Measurements from ENCODE around the gene TUBGCP6.

Gene TUBGCP6

GRCh38 chr22:50246242-50247175 is 1.7 kb upstream of the TUBGCP6 start:
- H3K27me3 ChIP-seq (ENCODE audit: control insufficient read depth, insufficient read depth, low read length) = no peaks in the 10 kb centered on the region
- no peaks in the 10 kb centered on the region for H3K36me3 ChIP-seq (ENCODE audit: control insufficient read depth, insufficient read depth, low read length)
- peaks cover 13% of the 10 kb centered on the region for H3K79me2 ChIP-seq
- no peak overlapping the region for H3K4me2 ChIP-seq (ENCODE audit: low read length)
- peaks cover 4% of the 10 kb centered on the region for H3K4me1 ChIP-seq
- H2AFZ ChIP-seq = no peak overlapping the region
- TF ChIP-seq CTCF (IDR thresholded peaks at IDR 0.05) = no peak
- H3K27ac ChIP-seq = no peak overlapping the region
- no peak overlapping the region for H3K4me3 ChIP-seq (ENCODE audit: low read depth, low read length)
- no peak overlapping the region for H3K9ac ChIP-seq
- H3K9me3 ChIP-seq (ENCODE audit: control insufficient read depth, low read length) = no peaks in the 10 kb centered on the region

GRCh38 chr22:50245214-50246072 is 620 bp upstream of the TUBGCP6 start:
- H2AFZ ChIP-seq = peak overlapping the region; percentile 89
- H3K4me3 ChIP-seq (ENCODE audit: low read depth, low read length) = peak overlapping the region; percentile 97
- no peaks in the 10 kb centered on the region for H3K27me3 ChIP-seq (ENCODE audit: control insufficient read depth, insufficient read depth, low read length)
- no peak for TF ChIP-seq CTCF (IDR thresholded peaks at IDR 0.05)
- peak overlapping the region; percentile 95 for H3K4me2 ChIP-seq (ENCODE audit: low read length)
- peaks cover 2% of the 10 kb centered on the region for H3K4me1 ChIP-seq
- peak overlapping the region; percentile 79 for H3K27ac ChIP-seq
- H3K9me3 ChIP-seq (ENCODE audit: control insufficient read depth, low read length) = no peaks in the 10 kb centered on the region
- H3K79me2 ChIP-seq = peaks cover 16% of the 10 kb centered on the region
- no peak overlapping the region for H3K9ac ChIP-seq
- no peaks in the 10 kb centered on the region for H3K36me3 ChIP-seq (ENCODE audit: control insufficient read depth, insufficient read depth, low read length)

DNA sequence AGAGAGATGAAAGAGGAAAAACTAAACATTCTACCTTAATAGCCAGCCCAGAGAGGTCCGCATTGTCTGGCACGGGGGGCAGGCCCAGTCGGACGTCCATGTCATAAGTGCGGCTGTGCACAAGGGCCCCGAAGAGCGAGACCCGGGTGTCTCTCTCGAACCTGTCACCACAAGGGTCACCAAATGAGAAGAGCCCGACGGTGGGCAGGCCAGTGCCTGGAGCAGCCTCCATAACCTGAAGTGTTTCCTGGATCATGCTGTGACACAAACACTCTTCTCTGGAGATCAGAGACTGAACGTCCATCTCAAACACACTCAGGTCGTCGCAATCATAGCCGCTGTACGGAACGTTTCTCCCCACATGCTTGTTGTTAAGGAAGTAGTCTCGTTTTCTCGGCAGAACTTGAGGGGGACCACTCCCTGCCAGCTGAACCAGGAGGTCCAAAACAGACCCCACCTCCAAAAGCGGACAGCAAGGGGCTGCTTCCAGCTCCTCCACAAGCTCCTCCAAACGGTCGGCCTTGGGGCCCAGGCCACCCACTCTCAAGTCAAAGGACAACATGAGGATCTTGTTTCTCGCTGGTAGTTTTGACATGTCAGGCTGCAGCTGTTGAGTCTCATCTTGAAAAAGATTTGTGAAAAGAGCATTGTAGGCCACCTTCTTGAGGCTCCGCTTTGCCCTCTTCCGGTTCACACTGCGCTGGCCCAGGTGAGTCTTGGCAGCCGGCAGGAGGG is 971 bp downstream of the TUBGCP6 start:
- H3K4me3 ChIP-seq (ENCODE audit: low read depth, low read length) = peak overlapping the region; percentile 97
- no peaks in the 10 kb centered on the region for H3K36me3 ChIP-seq (ENCODE audit: control insufficient read depth, insufficient read depth, low read length)
- no peak for TF ChIP-seq CTCF (IDR thresholded peaks at IDR 0.05)
- no peaks in the 10 kb centered on the region for H3K27me3 ChIP-seq (ENCODE audit: control insufficient read depth, insufficient read depth, low read length)
- H3K4me2 ChIP-seq (ENCODE audit: low read length) = peak overlapping the region; percentile 95
- H2AFZ ChIP-seq = peak overlapping the region; percentile 89
- H3K4me1 ChIP-seq = peaks cover 2% of the 10 kb centered on the region
- H3K27ac ChIP-seq = no peak overlapping the region
- no peaks in the 10 kb centered on the region for H3K9me3 ChIP-seq (ENCODE audit: control insufficient read depth, low read length)
- peaks cover 24% of the 10 kb centered on the region for H3K79me2 ChIP-seq
- peak overlapping the region; percentile 28 for H3K9ac ChIP-seq

GRCh38 chr22:50242406-50242949 is 2.3 kb downstream of the TUBGCP6 start:
- Histone ChIP-seq H2AFZ (no peak overlapping the region), H3K4me1 (peaks cover 2% of the 10 kb centered on the region), H3K79me2 (peaks cover 27% of the 10 kb centered on the region), H3K4me3 (ENCODE audit: low read depth, low read length) (no peak overlapping the region), H3K27ac (no peak overlapping the region), H3K9ac (no peak overlapping the region), H3K36me3 (ENCODE audit: control insufficient read depth, insufficient read depth, low read length) (no peaks in the 10 kb centered on the region), H3K4me2 (ENCODE audit: low read length) (no peak overlapping the region), H3K27me3 (ENCODE audit: control insufficient read depth, insufficient read depth, low read length) (no peaks in the 10 kb centered on the region), H3K9me3 (ENCODE audit: control insufficient read depth, low read length) (no peaks in the 10 kb centered on the region)
- no peak for TF ChIP-seq CTCF (IDR thresholded peaks at IDR 0.05)

Measured in parathyroid adenoma (tissue), 2 donors.